ACC112 (cell line): Measurements from ENCODE around the gene SAMD9.
"Not testable (repeated sequence)": the region's sequence is repeated elsewhere in the genome, so short reads cannot be mapped to it uniquely, and the experiment has no call there.

Experiments
- H2AFZ ChIP-seq: fragments of 200-600 bp; sonication (generic); one replicate; pipeline ENCODE4 v1.6.0; 2017; ENCODE audit warnings: antibody characterized with exemption, low read length; ENCODE audit not compliant: unreplicated experiment
- H3K27ac ChIP-seq: fragments of 200-600 bp; sonication (generic); 2 replicates; pipeline ENCODE4 v1.5.1; 2014; ENCODE audit warnings: low read depth, mild to moderate bottlenecking, antibody characterized with exemption, low read length, moderate library complexity
- H3K27me3 ChIP-seq: fragments of 200-600 bp; sonication (generic); 2 replicates; pipeline ENCODE4 v1.6.1; 2014; ENCODE audit warnings: mild to moderate bottlenecking, antibody characterized with exemption, low read length, moderate library complexity, mixed read lengths; ENCODE audit not compliant: insufficient read depth
- H3K36me3 ChIP-seq: fragments of 200-600 bp; sonication (generic); 2 replicates; pipeline ENCODE4 v1.6.1; 2016; ENCODE audit warnings: mild to moderate bottlenecking, antibody characterized with exemption, low read length, moderate library complexity, mixed read lengths; ENCODE audit not compliant: insufficient read depth
- H3K4me1 ChIP-seq: fragments of 200-600 bp; sonication (generic); one replicate; pipeline ENCODE4 v1.6.1; 2016; ENCODE audit warnings: low read length, mixed read lengths; ENCODE audit not compliant: insufficient read depth, unreplicated experiment, control insufficient read depth
- H3K4me3 ChIP-seq: fragments of 200-600 bp; sonication (generic); 2 replicates; pipeline ENCODE4 v1.5.1; 2014; ENCODE audit warnings: mild to moderate bottlenecking, low read depth, low read length
- H3K79me2 ChIP-seq: fragments of 200-600 bp; sonication (generic); one replicate; pipeline ENCODE4 v1.6.0; 2016; ENCODE audit warnings: low read length; ENCODE audit not compliant: control insufficient read depth, unreplicated experiment, insufficient read depth

The SAMD9 gene

DNA sequence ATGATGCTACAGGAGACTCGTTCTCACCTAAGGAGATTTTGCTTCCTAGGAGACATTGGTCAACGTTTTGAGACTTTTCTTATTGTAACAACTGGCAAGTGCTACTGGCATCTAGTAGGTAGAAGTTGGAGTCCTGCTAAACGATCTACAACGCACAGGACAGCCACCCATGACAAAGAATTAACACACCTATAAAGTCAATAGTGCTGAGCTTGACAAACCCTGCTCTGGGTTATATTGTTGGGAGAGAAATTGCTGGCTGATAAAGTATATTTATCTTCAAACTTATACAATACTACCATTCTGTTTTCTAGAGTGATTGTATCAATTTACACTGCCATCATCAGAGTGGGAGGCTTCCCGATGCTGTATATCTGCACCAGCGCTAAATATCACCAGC, 57.8 kb downstream of the SAMD9 start:
- Histone ChIP-seq H2AFZ (no peak overlapping the region), H3K27me3 (no peaks in the 10 kb centered on the region)

DNA sequence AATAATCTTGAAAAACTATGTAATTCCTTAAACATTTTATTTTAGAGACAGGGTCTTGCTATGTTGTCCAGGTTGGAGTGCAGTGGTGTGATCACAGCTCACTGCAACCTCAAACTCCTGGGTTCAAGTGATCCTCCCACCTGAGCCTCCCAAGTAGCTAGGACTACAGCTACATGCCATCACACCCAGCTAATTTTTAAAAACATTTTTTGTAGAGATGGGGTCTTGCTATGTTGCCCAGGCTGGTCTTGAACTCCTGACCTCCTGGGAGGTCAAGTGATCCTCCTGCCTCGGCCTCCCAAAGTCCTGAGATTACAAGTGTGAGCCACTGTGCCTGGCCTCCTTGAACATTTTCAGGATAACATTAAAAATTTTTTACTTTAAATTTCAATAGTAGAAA, 61.2 kb downstream of the SAMD9 start:
- H3K27me3 ChIP-seq, H3K4me1 ChIP-seq, H3K79me2 ChIP-seq, H2AFZ ChIP-seq, H3K4me3 ChIP-seq, H3K27ac ChIP-seq, H3K36me3 ChIP-seq: not testable (repeated sequence)

More for the DNA sequence above, 57.8 kb downstream of the SAMD9 start:
- no peaks in the 10 kb centered on the region for H3K36me3 ChIP-seq
- H3K4me3 ChIP-seq: no peak overlapping the region
- H3K4me1 ChIP-seq: no peaks in the 10 kb centered on the region
- H3K27ac ChIP-seq: no peak overlapping the region
- no peaks in the 10 kb centered on the region for H3K79me2 ChIP-seq

DNA sequence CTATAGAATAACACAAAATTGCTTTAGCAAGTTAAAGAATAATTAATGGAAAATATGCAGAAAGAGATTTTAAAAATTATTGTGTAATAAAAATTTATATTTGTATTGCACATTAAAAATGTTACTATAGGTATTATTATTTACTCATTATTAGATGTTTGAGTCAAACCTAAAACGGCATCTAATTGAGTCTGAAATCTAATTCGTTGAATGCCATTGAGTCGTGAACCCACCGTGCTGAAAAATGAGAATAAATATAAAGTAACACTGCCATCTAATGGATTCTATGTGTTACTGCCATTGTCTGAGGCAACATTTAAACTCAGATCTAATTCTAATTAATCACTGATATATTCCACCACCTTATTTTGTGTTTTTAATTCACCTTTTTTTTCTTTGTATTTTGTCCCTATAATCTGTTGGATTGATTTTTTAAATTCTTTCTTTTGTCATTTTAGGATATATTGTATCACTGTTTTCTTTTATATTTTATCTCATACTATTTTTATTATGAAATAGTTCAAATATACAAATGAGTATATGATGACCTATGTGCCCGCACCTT, 62.2 kb downstream of the SAMD9 start:
- H3K79me2 ChIP-seq: no peaks in the 10 kb centered on the region
- H3K27ac ChIP-seq: no peak overlapping the region
- H2AFZ ChIP-seq: no peak overlapping the region
- no peaks in the 10 kb centered on the region for H3K4me1 ChIP-seq
- H3K36me3 ChIP-seq: no peaks in the 10 kb centered on the region
- H3K27me3 ChIP-seq: no peaks in the 10 kb centered on the region
- H3K4me3 ChIP-seq: no peak overlapping the region

DNA sequence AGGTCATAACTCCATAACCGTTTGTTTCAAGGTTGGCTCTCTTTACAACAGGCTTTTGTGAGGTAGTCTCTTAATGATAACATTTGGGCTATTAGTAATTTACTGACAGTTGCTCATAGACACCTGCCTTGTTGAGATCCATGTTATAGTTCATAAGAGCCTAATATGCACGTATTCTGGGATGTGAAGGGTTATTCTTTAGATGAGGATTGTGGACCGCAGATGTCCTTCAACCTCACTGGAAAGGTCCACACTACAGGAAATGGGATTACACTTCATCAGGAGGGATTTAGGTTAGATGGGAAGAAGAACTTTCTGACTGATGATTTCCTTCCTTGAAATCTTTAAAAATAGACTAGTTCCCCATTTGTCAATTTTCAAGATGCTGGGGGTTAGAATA, 62.8 kb downstream of the SAMD9 start:
- Histone ChIP-seq H3K4me1 (no peaks in the 10 kb centered on the region), H3K27ac (no peak overlapping the region), H3K36me3 (no peaks in the 10 kb centered on the region), H3K27me3 (no peaks in the 10 kb centered on the region), H3K79me2 (no peaks in the 10 kb centered on the region), H3K4me3 (no peak overlapping the region), H2AFZ (no peak overlapping the region)

DNA sequence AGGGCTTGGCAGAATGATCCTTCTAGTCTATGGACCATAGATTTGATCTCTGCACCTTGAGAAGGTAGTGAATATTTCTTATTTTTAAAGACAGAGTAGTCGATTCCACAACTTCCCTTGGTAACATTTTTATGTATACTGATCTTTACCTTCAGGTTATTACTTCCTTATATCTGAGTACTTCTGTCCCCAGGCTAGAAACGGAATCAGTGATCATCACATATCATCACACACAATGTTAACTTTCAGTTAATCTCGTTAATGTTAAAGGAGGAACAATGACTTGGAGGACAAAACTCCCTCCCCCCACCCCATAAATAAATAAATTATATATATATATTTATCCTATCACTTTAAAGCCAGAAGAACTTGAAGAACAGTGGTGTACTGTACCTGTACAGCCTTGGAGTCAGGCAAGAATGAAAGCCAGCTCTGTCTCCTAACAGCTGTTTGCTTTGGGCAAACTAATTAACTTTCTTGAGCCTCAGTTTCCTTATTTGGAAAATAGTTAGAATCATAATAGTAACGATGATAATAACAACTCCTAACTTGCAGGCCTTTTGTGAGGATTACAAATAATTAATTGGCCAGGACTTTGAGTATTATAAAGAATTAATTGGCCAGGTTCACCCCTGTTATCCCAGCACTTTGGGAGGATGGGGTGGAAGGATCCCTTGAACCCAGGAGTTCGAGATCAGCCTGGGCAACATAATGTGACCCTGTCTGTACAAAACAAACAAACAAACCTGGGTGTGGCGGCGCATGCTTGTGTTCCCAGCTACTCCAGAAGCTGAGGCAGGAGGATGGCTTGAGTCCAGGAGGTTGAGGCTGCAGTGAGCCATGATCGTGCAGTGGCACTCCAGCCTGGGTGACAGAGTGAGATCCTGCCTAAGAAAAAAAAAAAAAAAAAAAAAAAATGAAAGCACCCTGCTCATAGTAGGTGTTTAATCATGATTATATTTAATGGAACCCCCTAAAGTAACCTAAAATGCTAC, 63.5 kb downstream of the SAMD9 start:
- Histone ChIP-seq H3K79me2 (no peaks in the 10 kb centered on the region), H3K4me3 (no peak overlapping the region), H3K27ac (no peak overlapping the region), H2AFZ (no peak overlapping the region), H3K4me1 (no peaks in the 10 kb centered on the region), H3K36me3 (no peaks in the 10 kb centered on the region), H3K27me3 (no peaks in the 10 kb centered on the region)

DNA sequence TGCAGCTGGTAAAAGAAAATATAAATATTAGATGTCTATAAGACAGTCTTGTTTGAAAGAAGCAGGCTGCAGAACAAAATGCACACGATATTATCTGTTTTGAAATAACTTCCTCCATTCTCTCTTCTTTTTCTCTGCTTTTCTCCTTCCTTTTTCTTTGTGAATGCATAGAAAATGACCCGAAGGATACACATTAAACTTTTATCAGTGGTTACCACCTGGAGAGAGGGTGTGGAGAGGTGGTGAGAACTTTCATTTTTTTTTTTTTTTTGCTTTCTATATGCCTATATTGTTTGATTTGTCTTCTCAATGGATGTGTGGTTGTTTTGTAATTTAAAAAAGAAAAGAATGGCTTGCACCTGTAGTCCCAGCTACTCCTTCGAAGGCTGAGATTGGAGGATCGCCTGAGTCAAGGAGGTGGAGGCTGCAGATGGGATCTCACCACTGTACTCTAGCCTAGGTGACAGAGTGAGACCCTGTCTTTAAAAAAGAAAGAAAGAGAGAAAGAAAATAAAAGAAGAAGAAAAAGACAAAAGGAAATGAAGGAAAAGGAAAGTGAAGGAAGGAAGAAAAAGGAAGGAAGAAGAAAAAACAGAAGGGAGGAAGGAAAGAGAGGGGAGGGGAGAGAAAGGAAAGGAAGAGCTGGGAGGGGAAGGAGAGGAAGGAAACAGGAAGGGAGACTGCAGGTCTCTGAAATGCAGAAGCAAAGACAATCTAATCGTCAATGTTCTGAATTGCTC, 64.4 kb downstream of the SAMD9 start:
- no peaks in the 10 kb centered on the region for H3K79me2 ChIP-seq
- H3K4me3 ChIP-seq: no peak overlapping the region
- H3K27me3 ChIP-seq: no peaks in the 10 kb centered on the region
- H2AFZ ChIP-seq: no peak overlapping the region
- 0 out of 2 replicates have a peak, but pooled peaks cover 4% of the 10 kb centered on the region for H3K36me3 ChIP-seq
- no peaks in the 10 kb centered on the region for H3K4me1 ChIP-seq
- no peak overlapping the region for H3K27ac ChIP-seq

DNA sequence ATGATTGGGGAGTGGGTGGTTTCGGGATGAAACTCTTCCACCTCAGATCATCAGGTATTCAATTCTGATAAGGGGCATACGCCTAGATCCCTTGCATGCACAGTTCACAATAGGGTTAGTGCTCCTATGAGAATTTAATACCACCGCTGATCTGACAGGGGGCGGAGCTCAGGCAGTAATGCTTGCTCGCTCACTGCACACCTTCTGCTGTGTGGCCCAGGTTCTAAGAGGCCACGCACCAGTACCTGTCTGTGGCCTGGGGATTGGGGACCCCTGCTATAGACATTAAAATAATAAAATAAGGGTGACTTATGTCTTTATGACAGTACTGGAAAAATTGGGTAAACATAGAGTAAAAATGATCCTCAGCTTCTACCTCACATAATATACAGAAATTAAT, 66.1 kb downstream of the SAMD9 start:
- Histone ChIP-seq H3K79me2 (no peaks in the 10 kb centered on the region), H3K4me1 (no peaks in the 10 kb centered on the region), H3K4me3 (no peak overlapping the region), H2AFZ (no peak overlapping the region), H3K27me3 (no peaks in the 10 kb centered on the region), H3K27ac (no peak overlapping the region), H3K36me3 (0 out of 2 replicates have a peak, but pooled peaks cover 4% of the 10 kb centered on the region)
